WTC11 (cell line): ENCODE data around the gene TRMO.

Experiments
- CREM ChIP-seq: sonication (generic); formaldehyde crosslinking; IDR thresholded peaks from 2 replicates; pipeline ENCODE4 v1.8.1; 2022; ENCODE audit warnings: mild to moderate bottlenecking, missing genetic modification reagents, moderate library complexity
- CTCF ChIP-seq: fragments of 200-600 bp; IDR thresholded peaks from 2 replicates; pipeline ENCODE4 v1.8.0; 2022; ENCODE audit warnings: antibody characterized with exemption
- NR3C1 ChIP-seq: sonication (generic); formaldehyde crosslinking; conservative IDR thresholded peaks from 2 replicates; pipeline ENCODE4 v1.8.1; 2023; ENCODE audit warnings: low read depth, mild to moderate bottlenecking, missing genetic modification reagents
- ZBTB43 ChIP-seq: sonication (generic); formaldehyde crosslinking; IDR thresholded peaks from 2 replicates; pipeline ENCODE4 v1.8.1; 2023; ENCODE audit warnings: mild to moderate bottlenecking, missing genetic modification reagents
- TF ChIP-seq, protein P1 (sequence below): sonication (generic); formaldehyde crosslinking; IDR thresholded peaks from 2 replicates; pipeline ENCODE4 v1.8.0; 2022; ENCODE audit warnings: mild to moderate bottlenecking, missing genetic modification reagents

DNA sequence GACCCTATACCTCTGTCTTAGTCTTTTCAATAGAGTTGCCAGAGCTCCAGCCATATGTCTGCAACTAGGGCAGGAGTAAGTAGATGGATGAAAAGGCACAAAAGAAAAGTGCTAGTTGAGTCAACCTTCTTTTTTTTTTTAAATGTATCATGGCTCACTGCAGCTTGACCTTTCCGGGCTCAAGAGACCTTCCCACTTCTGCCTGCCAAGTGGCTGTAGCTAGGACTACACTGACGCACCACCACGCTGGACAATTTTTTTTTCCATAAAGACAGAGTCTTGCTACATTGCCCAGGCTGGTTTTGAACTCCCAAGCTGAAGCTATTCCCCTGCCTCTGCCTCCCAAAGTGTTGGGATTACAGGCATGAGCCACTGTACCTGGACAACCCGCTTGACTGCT is 42.0 kb downstream of the TRMO start:
- TF ChIP-seq ZBTB43 (CRISPR knock-in tag) = no peak
- no peak for TF ChIP-seq CTCF
- TF ChIP-seq CREM (CRISPR knock-in tag) = no peak
- TF ChIP-seq, protein P1, sequence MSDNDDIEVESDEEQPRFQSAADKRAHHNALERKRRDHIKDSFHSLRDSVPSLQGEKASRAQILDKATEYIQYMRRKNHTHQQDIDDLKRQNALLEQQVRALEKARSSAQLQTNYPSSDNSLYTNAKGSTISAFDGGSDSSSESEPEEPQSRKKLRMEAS (CRISPR knock-in tag) = no peak
- TF ChIP-seq NR3C1 (CRISPR knock-in tag) = no peak
